Upper lobe of left lung (tissue), 6 donors: ENCODE data around the gene IL22RA2. TPM values are rescaled to one million over a fixed set of nuclear protein-coding genes. Genes with fewer than 3 reads are reported as not detected.

Experiments
- ATAC-seq, 2 donors: fragments of 200-7000 bp; cut with Tn5 transposase; one replicate each; pipeline ENCODE4 v1.9.1; 2022; ENCODE audit warnings: mild to moderate bottlenecking in 2 of 2, moderate library complexity in 2 of 2; ENCODE audit not compliant: low FRiP score in 2 of 2
- DNase-seq, 2 donors: peaks; one replicate each; pipeline ENCODE4 v3.0.0-alpha.2; 2019 to 2020
- H3K27ac ChIP-seq, 4 donors: fragments of 200-600 bp; sonication (generic); one replicate each; pipeline ENCODE4 v1.5.1; 2016 to 2019
- H3K27me3 ChIP-seq, 4 donors: fragments of 200-600 bp; sonication (generic); one replicate each; pipeline ENCODE4 v1.5.1; 2017 to 2019
- H3K36me3 ChIP-seq, 4 donors: fragments of 200-600 bp; sonication (generic); one replicate each; pipeline ENCODE4 v1.5.1; 2016 to 2019
- H3K4me1 ChIP-seq, 4 donors: fragments of 200-600 bp; sonication (generic); one replicate each; pipeline ENCODE4 v1.5.1; 2018 to 2019
- H3K4me3 ChIP-seq, 4 donors: fragments of 200-600 bp; sonication (generic); one replicate each; pipeline ENCODE4 v1.5.1; 2017 to 2019; ENCODE audit warnings: mild to moderate bottlenecking in 2 of 4, moderate library complexity in 1 of 4
- H3K9me3 ChIP-seq, 4 donors: fragments of 200-600 bp; sonication (generic); one replicate each; pipeline ENCODE4 v1.5.1; 2018 to 2019
- EP300 ChIP-seq, 4 donors: sonication (generic); formaldehyde crosslinking; IDR thresholded peaks; one replicate each; pipeline ENCODE4 v1.5.1; 2017; ENCODE audit warnings: antibody characterized with exemption in 4 of 4, control low read depth in 2 of 4
- POLR2A ChIP-seq, 4 donors: fragments of 450-650 bp; IDR thresholded peaks; one replicate each; pipeline ENCODE4 v1.5.1; 2016 to 2017; ENCODE audit warnings: antibody characterized with exemption in 4 of 4, mild to moderate bottlenecking in 2 of 4
- POLR2AphosphoS5 ChIP-seq, 2 donors: sonication (generic); formaldehyde crosslinking; IDR thresholded peaks; one replicate each; pipeline ENCODE4 v1.5.1; 2017; ENCODE audit warnings: antibody characterized with exemption in 2 of 2
- WGBS, 2 donors: methylation state at CpG; one replicate each; pipeline ENCODE4 v1.1.5; 2017 to 2018; 5-methylcytosine and 5-hydroxymethylcytosine counted together
- total RNA-seq, 6 donors: library from RNA; depleted of rRNA in 4 of 6; stranded (reverse); fragments of >200 nt in 4 of 6; gene quantifications; one replicate each; pipeline versions ENCODE4 v1.1.0 to v1.2.1, GENCODE V29; 2016 to 2021
- TF ChIP-seq, protein P1 (sequence below), 6 experiments: fragments of 450-650 bp in 4 of 6; fragments of 200-600 bp in 2 of 6; sonication (generic) in 2 of 6; IDR thresholded peaks; one replicate each; pipeline ENCODE4 v1.5.1; 2016 to 2019; ENCODE audit warnings: antibody characterized with exemption in 6 of 6
- donor health status: DM: no; HTN: no; CAD: no; lungs with moderate emphysema.
- donor health status: DM: no; HTN: yes; CAD: no; lungs with severe emphysema.

IL22RA2 gene
- total RNA-seq, 6 donors from 2014 or later = not detected

DNA sequence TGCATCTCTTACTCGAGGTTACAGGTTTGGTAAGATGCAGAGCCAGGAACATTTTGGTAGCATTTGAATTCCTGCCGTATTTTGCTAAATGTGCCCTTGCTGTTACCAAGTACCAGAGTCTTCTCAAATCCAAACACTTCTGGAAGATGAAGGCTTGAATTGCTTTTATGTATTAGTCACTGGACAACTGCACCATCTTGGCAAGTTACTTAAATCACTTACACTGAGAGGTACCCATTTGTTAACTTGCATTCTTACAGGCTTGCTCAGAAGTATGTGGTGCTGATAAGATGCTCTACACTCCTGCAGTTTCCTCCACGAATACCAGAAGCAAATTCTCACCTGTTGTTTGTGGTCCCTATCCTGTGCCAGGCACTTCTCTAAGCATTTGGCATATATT is 12.7 kb downstream of the IL22RA2 start:
- Histone ChIP-seq H3K36me3 (no peaks in the 10 kb centered on the region), H3K4me3 (no peak overlapping the region), H3K9me3 (peaks cover 0 to 9% (median 0%) of the 10 kb centered on the region in 4 donors), H3K27ac (no peak overlapping the region), H3K4me1 (peaks cover 17 to 28% (median 23%) of the 10 kb centered on the region in 4 donors), H3K27me3 (no peaks in the 10 kb centered on the region)
- DNase-seq (no peak), ATAC-seq (peak; percentile 14 to 52)
- 55 to 63% methylated on average over 3 of the region's 3 CpGs for WGBS, 2 donors
- TF ChIP-seq, protein P1, sequence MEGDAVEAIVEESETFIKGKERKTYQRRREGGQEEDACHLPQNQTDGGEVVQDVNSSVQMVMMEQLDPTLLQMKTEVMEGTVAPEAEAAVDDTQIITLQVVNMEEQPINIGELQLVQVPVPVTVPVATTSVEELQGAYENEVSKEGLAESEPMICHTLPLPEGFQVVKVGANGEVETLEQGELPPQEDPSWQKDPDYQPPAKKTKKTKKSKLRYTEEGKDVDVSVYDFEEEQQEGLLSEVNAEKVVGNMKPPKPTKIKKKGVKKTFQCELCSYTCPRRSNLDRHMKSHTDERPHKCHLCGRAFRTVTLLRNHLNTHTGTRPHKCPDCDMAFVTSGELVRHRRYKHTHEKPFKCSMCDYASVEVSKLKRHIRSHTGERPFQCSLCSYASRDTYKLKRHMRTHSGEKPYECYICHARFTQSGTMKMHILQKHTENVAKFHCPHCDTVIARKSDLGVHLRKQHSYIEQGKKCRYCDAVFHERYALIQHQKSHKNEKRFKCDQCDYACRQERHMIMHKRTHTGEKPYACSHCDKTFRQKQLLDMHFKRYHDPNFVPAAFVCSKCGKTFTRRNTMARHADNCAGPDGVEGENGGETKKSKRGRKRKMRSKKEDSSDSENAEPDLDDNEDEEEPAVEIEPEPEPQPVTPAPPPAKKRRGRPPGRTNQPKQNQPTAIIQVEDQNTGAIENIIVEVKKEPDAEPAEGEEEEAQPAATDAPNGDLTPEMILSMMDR (IDR thresholded peaks at IDR 0.05) = no peak
- TF ChIP-seq POLR2AphosphoS5 (IDR thresholded peaks at IDR 0.05) = no peak

DNA sequence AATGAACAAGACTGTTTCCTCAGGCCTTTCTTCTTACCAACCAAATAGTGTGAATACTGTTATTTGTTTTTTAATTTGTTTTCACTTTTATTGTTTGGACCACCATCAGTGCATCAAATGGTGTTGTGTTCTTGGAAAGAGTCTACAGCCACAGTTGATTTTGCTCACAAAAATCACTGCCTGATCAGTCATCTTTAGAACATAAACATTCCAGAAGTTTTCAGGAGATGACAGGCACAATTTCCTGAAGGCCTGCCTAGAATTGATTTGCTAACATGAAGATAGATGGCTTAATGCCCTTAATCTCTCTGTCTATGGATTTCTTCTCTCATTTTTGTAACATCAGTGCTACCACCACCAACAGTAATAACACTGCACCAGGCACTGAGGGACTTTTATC is 13.5 kb downstream of the IL22RA2 start:
- H3K27ac ChIP-seq = no peak overlapping the region
- no peak overlapping the region for H3K4me3 ChIP-seq
- H3K9me3 ChIP-seq = peaks cover 0 to 9% (median 0%) of the 10 kb centered on the region in 4 donors
- H3K36me3 ChIP-seq = no peaks in the 10 kb centered on the region
- no peaks in the 10 kb centered on the region for H3K27me3 ChIP-seq
- peaks cover 17 to 28% (median 23%) of the 10 kb centered on the region in 4 donors for H3K4me1 ChIP-seq
- DNase-seq (no peak), ATAC-seq (no peak)
- no peak for TF ChIP-seq POLR2AphosphoS5 (IDR thresholded peaks at IDR 0.05)
- no peak for TF ChIP-seq POLR2A (IDR thresholded peaks at IDR 0.05)
- TF ChIP-seq, protein P1 (IDR thresholded peaks at IDR 0.05) = no peak
- TF ChIP-seq EP300 (IDR thresholded peaks at IDR 0.05) = no peak

DNA sequence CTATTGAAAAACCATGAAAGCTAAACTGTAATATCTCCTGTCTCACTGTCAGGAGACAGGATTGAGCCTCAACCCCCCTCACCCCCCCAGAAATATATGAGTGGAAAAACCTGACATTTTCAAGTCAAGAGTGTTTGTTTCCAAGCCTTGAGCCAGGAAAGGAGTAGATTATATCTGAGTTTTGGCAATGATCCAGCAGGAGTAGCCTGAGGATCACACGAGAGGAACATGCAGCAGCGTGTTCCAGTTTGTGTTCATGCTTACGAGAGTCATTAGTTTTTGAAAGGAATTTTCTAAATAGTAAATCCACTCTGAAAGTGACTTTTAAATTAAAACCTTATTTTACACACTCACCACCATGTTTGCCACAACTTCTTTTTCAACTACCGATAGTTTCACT is 15.8 kb downstream of the IL22RA2 start:
- Histone ChIP-seq H3K4me1 (peaks cover 17 to 28% (median 23%) of the 10 kb centered on the region in 4 donors), H3K9me3 (no peaks in the 10 kb centered on the region), H3K36me3 (no peaks in the 10 kb centered on the region), H3K4me3 (no peak overlapping the region), H3K27me3 (no peaks in the 10 kb centered on the region), H3K27ac (no peak overlapping the region)
- ATAC-seq (no peak), DNase-seq (no peak)
- WGBS, 2 donors = 33 to 35% methylated on average over 4 of the region's 4 CpGs
- no peak for TF ChIP-seq EP300 (IDR thresholded peaks at IDR 0.05)
- TF ChIP-seq POLR2AphosphoS5 (IDR thresholded peaks at IDR 0.05) = no peak
- TF ChIP-seq, protein P1 (IDR thresholded peaks at IDR 0.05) = no peak
- TF ChIP-seq POLR2A (IDR thresholded peaks at IDR 0.05) = no peak

DNA sequence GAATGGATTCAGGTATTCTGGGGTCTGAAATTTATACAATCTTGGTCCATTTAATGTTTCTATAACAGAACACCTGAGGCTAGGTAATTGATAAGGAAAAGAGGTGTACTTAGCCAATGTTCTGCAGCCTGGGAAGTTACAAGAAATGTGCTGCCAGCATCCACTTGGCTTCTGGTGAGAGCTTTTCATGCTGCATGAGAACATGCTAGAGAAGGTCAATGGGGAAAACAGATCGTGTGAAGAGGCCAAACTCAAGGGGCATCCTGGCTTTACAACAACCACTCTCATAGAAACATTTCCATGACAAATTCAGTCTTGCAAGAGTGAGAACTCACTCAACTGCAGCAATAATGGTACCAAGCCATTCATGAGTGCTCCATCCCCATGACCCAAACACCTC is 16.8 kb downstream of the IL22RA2 start:
- peak overlapping the region in 2 of 4 donors; percentile 12 to 24 for H3K27ac ChIP-seq
- no peaks in the 10 kb centered on the region for H3K9me3 ChIP-seq
- H3K4me3 ChIP-seq = no peak overlapping the region

More for the DNA sequence above, 16.8 kb downstream of the IL22RA2 start:
- DNase-seq = peak in 1 of 2 donors; percentile 60
- peaks cover 17 to 28% (median 21%) of the 10 kb centered on the region in 4 donors for H3K4me1 ChIP-seq
- peak in 3 of 4 donors; percentile 5 to 81 (median 32) for TF ChIP-seq EP300 (IDR thresholded peaks at IDR 0.05)
- TF ChIP-seq POLR2AphosphoS5 (IDR thresholded peaks at IDR 0.05) = peak in 1 of 2 donors; percentile 45
- TF ChIP-seq, protein P1 (IDR thresholded peaks at IDR 0.05) = no peak
- peak in 1 of 4 donors; percentile 17 for TF ChIP-seq POLR2A (IDR thresholded peaks at IDR 0.05)
- no peaks in the 10 kb centered on the region for H3K36me3 ChIP-seq
- no peaks in the 10 kb centered on the region for H3K27me3 ChIP-seq
- 55 to 83% methylated on average over 1 of the region's 1 CpG for WGBS, 2 donors
- no peak for ATAC-seq
